HG03103 (cell line): ENCODE measurements around the gene IL17B.

Experiments
- ATAC-seq: cut with Tn5 transposase; IDR thresholded peaks from one replicate; pipeline ENCODE4 v1.9.1; 2021; ENCODE audit warnings: low read depth; ENCODE audit not compliant: unreplicated experiment

Gene IL17B

DNA sequence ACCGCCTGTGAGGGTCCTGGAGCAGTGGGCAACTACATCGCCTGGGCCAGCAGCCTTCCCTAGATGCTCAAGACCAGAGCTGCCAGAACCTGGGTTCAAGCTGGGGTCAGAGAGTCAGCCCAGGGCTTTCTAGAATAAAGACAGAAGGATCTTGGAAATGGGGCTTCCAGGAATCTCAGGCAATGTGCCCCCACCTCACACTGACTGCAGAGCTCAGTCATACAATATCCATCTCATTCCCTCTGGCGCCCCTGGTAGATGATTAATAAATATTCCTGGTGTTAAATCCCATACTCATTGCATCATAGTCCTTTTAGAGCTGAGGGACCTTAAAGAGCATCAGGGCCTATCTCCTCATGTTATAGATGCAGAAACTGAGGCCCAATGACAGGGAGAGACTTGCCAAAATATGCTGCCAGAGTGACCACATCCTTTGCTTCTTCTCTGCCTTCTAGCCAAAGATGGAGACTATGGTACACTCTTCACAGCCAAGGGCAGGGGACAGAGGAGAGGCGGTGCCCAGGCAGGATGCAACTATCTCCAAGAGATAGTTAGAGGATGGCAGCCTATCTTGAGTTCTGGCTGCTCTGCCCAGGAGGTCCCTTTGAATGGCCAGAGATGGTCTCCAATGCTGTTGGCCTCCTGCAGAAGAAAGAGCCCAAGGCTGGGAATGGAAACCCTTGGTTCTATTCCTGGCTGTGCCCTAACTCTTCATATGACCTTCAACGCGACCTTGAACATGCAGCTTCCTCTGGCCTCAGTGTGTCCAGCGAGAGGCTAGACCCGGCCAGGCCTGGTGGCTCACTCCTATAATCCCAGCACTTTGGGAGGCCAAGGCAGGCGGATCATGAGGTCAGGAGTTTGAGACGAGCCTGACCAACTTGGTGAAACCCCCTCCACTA lies 36.2 kb upstream of the IL17B start:
- no peak for ATAC-seq

DNA sequence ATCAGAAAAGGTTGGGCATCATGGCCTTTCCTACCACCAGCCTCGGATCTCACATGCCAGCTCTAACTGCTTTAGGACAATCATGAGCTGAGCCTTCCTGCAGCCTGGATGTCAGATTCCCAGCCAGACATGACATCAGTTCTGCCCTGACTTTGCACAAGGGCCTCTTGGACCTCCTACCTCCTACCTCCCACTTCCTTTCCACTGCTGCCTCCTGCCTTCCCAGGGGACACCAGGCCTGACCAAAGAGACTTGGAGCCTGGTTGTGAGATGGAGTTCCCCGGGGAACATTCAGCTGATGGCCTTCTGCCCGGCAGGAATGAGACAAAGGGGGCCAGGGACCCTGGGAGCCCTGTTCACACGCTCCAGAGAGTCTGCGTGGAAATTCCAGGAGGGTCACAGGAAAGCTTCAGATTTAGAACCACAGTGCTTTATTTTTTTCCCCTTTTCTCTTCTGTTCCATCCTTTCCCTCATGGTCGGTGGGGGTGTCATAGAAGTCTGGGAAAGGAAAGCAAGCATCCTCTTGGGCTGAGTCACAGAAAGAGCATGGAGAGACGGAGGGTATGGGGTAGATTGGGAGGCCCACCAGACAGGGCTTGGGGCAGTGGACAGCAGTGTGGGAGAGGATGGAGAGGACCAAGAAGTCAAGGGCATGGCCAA lies 35.4 kb upstream of the IL17B start:
- no peak for ATAC-seq

DNA sequence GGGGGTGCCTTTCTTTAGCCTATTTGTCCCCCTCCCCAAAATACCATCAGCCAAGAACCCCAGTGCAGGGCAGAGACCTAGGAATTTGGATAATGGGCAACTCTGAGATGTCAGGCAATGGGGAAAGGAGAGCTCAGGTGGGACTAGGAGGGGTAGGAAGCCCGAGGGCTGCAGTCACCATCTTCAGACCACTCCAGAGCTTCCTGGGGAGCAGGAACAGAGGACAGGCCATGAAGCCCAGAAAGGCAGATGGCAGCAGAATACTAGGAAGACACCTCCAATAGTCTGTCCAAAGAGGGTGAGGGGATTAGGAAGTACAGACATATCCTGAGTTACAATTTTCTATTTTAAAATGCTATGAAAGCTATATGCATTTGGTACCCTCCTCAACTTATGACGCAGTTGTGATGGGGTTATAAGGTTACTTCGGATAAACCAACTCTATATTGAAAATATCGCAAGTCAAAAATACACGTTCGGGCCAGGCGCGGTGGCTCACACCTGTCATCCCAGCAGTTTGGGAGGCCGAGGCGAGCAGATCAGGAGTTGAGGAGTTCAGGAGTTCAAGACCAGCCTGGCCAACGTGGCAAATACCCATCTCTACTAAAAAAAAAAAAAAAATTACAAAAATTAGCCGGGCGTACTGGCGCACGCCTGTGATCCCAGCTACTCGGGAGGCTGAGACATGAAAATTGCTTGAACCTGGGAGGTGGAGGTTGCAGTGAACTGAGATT lies 34.6 kb upstream of the IL17B start:
- ATAC-seq, result no peak

- no peak for ATAC-seq
Measured at GRCh38 chr5:149412783-149413476, 33.8 kb upstream of the IL17B start.

DNA sequence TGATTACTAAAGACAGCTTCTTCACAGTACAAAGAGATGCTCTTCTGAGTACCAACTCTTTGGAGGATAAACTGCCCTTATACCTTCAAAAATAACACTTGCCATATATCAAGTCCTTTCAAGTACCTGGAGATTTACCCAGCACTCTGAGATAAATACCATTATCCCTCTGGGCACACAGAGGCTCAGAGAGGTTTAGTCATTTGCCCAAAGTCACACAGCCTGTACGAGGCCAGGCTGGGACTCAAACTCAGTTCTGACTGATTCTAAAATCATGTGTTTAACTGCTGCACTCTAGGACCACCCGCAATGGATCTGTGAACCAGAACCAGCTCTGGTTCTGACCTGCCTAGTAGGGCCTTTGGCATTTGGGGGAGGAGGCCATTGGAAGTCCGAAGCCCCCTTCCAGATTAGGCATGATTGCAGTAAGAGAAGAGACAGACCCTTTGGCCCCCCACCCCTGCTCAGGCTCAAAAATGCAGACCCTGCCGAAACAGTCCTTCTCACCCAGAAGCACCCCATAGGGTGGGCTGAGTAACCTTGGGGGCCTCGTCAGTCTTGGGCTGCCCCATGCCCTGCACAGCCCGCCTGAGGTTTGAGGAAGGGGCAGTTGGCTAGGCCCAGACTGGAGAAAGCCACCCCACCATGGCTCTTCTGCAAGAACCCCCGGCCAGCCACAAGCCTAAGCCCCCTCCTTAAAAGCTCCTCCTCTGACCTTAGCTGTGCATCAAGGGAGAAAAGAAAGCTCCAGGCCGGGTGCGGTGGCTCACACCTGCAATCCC lies 32.8 kb upstream of the IL17B start:
- no peak for ATAC-seq

DNA sequence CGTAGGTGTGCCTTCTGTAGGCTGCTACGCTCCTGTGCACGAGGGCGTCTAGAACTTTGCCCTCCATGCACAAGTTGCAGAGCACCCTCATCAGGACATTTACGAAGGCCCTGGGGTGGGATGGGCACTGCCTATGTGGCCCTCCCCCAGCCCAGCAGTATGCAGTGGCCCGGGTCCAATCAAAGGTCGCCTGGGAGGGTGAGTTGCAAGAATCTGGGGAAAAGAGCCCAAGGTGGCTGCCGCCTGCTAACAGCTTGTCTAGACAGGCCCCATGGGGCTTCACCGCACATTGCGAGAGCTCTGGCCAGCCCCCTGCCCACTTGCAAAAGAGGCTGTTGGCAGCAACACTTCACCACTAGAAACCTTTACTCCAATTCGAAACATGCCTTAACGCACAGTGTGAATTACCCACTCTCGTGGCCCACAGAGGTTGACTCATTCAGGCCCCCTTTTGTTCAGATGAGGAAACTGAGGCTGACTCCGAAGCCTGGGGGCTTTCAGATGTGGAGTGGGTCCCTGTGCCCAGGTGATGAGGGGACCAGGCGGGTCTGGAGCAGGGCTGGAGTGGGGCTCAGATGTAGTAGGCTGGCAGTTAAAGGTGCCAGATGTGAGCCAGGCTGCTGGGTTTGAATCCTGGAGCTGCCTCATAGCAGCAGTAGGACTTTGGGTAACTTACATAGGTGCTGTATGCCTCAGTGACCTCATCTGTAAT lies 31.8 kb upstream of the IL17B start:
- no peak for ATAC-seq

DNA sequence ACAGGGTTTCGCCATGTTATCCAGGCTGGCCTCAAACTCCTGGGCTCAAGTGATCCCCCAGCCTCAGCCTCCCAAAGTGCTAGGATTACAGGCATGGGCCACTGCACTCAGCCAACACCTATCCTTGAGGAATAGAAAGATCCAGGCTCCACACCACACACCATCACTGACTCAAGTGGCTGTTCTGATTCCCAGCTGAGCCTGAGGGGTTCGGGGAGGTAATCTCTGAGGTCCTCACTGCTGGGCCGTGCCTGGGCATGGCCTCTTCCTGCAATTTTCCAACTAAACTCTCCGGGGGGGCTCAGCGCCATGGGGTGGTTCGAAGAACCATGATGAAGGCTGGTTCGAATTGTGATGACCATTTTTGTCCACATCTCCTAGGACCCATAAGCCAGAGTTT lies 31.0 kb upstream of the IL17B start:
- no peak for ATAC-seq

GRCh38 chr5:149409268-149409948 lies 30.3 kb upstream of the IL17B start:
- no peak for ATAC-seq

DNA sequence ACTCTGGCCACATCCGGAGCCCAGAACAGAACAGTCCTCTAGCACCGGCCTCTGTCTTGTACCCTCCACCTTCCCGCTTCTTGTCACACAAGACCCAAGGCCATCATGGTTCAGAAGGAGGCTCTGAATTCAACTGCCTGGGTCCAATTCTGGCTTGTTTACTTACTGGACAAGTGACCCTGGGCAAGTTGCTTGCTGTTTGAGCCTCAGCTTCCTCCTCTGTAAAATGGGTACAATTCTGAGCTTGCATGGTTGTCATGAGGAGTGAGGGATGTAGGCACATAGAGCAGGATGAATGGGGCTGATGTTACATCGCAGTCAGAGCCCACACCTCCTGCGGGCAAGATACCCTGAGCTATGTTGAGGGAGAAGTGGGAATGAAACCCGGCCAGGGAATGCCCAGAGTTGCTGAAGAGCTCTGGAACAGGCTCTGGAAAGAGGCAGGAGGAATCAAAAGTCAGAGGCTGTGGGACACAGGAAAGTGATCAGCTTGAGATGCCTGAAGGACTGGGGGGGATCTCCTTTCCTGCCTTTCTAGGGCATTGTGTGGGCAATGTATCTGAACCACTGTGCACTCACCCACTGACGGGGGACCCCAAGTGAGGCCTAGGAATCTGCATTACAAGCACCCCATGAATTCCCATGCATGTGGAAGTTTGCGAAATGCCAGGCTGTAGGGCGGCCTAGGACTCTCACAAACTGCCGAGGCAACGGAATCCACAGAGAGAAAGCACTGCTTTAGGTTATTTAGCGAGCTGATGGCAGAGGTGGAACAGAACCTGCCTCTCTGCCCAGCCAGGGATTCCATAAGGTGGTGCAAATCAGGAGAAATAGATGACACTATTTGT lies 29.4 kb upstream of the IL17B start:
- no peak for ATAC-seq

DNA sequence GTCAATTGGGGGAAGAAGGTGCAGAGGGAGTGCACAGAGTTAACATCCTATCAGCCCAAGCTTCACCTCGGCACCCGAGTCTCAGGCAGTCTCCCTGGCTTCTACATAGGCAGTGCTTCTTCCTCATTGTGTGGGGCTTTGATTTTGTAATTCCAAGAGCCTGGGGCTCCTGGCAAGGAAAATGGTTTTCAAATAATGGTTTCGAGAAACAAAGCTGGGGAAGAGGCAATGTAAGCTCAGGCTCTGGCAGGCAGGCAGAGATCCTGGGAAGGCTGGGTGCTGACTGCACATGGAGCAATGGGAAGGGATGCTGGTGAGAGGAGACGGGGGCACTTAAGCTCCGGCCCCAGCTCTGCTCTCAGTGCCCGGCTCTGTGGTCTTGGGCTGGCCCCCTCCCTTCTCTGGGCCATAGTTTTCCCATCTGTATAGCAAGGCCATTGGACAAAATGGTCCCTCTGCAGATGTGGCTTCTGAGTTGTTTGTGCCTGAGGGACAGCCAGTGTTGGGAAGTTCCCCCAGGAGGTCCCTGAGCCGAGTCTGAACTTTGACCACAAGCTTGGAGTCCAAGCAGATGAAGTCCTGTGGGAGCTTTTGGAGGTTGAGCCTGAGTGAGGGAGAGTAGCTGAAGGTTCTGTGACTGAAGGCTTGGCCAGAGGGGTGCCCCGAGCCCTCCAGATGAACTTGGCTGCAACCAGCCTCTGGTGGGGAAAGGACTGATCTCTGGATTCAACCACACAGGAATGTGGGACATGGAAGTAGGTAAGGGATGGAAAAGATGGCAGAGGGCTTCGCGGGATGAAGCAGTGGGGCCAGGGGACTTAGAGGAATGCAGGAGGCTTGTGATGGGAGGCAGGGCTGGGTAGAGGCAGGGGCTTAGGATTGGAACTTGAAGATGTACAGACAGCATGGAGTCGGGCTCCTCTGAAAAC lies 28.5 kb upstream of the IL17B start:
- ATAC-seq, result no peak

DNA sequence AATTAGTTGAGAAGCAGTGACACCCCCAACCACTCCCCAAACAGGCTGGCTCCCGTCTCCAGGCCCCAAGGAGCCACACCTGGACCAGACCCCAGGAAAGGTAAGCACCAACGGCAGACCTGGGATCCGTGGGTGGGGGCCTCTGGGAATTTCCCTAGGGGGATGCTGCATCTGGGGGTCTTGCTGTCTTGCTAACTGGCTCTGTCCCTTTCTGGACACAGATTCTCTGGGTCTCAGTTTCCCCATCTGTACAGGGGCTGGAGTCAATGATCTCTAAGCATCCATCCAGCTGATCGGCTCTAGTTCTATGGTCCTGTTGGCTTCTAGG lies 27.9 kb upstream of the IL17B start:
- ATAC-seq, result no peak

DNA sequence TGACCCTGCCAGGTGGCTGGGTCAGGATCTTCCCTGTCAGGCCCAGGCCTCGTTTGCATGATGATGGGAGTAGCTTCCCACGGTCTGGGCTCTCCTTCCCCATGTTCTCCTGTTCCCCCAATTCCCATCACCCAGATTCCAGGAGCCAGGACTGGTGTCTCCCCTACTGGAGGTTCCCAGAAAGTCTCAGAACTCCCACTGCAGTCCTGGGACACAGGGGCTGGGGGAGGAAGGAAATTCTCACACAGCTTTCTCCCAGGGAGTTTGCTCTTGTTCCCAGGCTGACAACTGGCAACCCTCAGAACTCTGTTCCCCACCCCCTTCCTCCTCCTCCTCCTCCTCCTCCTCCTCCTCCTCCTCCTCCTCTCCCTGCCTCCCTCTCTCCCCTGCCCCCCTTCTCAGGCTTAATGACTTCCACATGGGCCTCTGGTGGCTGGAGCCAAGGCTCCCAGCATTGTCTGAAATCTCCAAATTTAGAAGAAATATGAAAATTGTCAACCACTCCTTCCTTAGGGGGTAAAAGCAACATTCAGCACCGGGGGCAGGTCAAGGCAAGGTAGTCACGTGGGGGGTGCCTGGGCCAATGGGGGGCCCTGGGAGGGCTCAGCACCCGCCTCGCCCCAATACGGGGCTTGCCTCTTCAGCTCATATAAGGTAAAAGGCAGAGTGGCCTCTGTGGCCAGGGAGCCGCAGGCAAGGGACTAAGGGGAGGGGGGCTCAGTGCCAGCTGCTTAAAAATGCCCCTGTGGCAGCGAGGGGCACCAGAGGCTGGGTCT lies 27.3 kb upstream of the IL17B start:
- no peak for ATAC-seq

DNA sequence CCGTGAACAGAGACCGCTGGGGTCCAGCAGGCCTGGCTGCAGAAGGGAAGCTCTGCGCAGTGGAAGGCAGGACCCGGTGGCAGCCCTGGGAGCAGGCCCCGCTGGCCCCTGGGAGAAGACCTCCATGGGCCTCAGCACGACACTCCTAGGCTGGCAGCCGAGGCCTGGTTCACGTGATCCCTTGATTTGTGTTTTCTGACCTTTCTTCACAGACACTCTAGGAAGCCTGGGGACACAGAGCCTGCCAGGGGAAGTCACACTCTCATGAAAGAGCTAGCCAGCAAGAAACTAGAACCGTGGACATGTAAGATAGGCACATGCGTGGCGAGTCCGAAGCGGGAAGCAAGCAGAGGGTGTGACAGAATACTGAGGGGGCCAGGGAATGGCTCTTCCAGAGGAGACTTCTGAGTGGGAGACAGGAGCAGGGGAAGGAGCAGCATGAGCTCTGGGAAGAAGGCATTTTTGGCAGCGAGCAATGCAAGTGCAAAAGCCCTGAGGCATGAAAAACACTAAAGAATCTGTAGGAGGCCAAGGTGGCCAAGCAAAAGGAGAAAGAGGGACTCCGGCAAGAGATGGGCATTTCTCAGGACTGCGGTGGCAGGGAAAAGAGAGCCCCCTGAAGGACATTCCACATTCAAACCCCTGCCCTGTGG lies 26.6 kb upstream of the IL17B start:
- no peak for ATAC-seq

DNA sequence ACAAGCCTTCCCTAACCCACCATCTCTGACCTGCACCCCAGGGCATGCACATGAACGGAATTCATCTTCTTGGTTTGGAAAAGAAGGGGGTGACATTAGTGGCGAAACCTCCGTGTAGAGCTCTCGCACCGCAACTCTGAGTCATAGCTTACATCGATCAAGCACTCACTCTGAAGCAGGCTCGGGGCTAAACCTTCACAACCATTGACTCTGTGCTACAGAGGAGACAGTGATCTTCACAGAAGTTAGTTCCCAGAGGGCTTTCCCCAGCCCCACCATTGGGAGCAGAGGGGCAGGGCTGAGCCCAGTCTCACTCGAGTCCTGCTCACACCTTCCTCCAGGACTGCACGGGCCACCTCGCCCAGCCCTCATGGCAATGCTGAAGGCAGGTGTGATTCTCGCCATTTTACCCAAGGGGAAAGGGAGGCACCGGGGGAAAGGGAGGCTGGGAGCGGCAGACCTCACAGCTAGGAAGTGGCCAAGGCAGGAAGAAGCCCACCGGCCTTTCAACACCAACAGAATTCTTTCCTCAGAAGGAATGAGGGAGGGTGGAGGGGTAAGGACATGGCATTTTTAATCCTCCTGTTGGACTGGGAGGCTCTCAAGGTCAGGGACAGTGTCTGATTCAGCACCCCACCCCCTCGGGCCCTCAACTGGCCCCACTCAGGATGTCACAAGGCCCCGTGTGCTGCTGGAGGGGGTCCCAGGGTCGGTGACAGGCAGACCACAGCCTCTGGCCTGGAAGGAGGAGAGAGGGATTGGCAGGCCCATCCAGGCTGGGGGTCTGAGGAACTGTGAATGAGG lies 25.9 kb upstream of the IL17B start:
- no peak for ATAC-seq
